Endothelial cell of umbilical vein (primary cell): ENCODE results near the gene SAMD4B. TPM values are rescaled to one million over a fixed set of nuclear protein-coding genes. Genes with fewer than 3 reads are reported as not detected.

Experiments used
- BruUV-seq: library from RNA; stranded (reverse); fragments of 400-500 nt; replicated peaks from 2 replicates; lab custom pipeline; 2021; lab: Mats Ljungman, UMichigan
- CTCF ChIA-PET: fragments of 300-600, 350-600 bp; sonication (Branson Sonifier 250); formaldehyde crosslinking; loops from one replicate; lab custom pipeline; 2021; ENCODE audit warnings: antibody characterized with exemption, inconsistent platforms; lab: Charles Lee
- POLR2A ChIA-PET: fragments of 300-600, 350-600 bp; sonication (Branson Sonifier 250); formaldehyde crosslinking; loops from one replicate; lab custom pipeline; 2021; ENCODE audit warnings: antibody characterized with exemption, inconsistent platforms; lab: Charles Lee
- DNase-seq: peaks from one replicate; pipeline ENCODE4 v3.0.0-alpha.2; 2011; ENCODE audit warnings: low read depth, low spot score
- FAIRE-seq: peaks from 2 replicates; lab custom pipeline; 2011; peaks lifted over from hg19 to GRCh38; lab: Jason Lieb, UNC
- H2AFZ ChIP-seq: 2 replicates; pipeline ENCODE4 v1.6.0; 2012; ENCODE audit warnings: low read depth, low read length, control low read depth, inconsistent platforms
- H3K27ac ChIP-seq: 2 replicates; pipeline ENCODE4 v1.5.1; 2011; ENCODE audit warnings: low read depth, mild to moderate bottlenecking, control low read depth, low read length, moderate library complexity; ENCODE audit not compliant: insufficient read depth
- H3K27me3 ChIP-seq, 2 experiments: 2 replicates each; pipeline versions ENCODE4 v1.6.0 to v1.6.1; 2011; ENCODE audit warnings: low read length in 2 of 2, mixed read lengths in 1 of 2; ENCODE audit not compliant: control insufficient read depth in 2 of 2, insufficient read depth in 2 of 2
- H3K36me3 ChIP-seq, 2 experiments: 2 replicates in 1 of 2; 3 replicates in 1 of 2; pipeline ENCODE4 v1.5.1; 2011; ENCODE audit warnings: low read length in 2 of 2, mild to moderate bottlenecking in 1 of 2, moderate library complexity in 1 of 2; ENCODE audit not compliant: control insufficient read depth in 2 of 2, insufficient read depth in 2 of 2; ENCODE audit errors: extremely low read depth in 1 of 2
- H3K4me1 ChIP-seq: 3 replicates; pipeline ENCODE4 v1.5.1; 2011; ENCODE audit warnings: mild to moderate bottlenecking, low read length; ENCODE audit not compliant: control insufficient read depth, insufficient read depth; ENCODE audit errors: extremely low read depth
- H3K4me2 ChIP-seq: 2 replicates; pipeline ENCODE4 v1.6.1; 2011; ENCODE audit warnings: low read length, control low read depth, mixed read lengths; ENCODE audit not compliant: insufficient read depth
- H3K4me3 ChIP-seq, 3 experiments: fragments of 200-600 bp in 1 of 3; sonication (generic), shearing (Covaris generic) in 1 of 3; replicated peaks in 1 of 3; 2 replicates each; pipeline ENCODE4 v1.5.1; 2011 to 2016; ENCODE audit warnings: control low read depth in 3 of 3, low read length in 3 of 3, mild to moderate bottlenecking in 2 of 3, inconsistent platforms in 1 of 3, low read depth in 1 of 3, moderate library complexity in 1 of 3; ENCODE audit not compliant: insufficient read depth in 1 of 3
- H3K79me2 ChIP-seq: 2 replicates; pipeline ENCODE4 v1.6.0; 2012; ENCODE audit warnings: low read length, inconsistent platforms; ENCODE audit not compliant: control insufficient read depth, insufficient read depth
- H3K9ac ChIP-seq: replicated peaks from 2 replicates; pipeline ENCODE3; 2011; ENCODE audit warnings: low read length, control low read depth; ENCODE audit not compliant: insufficient read depth; ENCODE audit errors: extremely low read depth
- H3K9me1 ChIP-seq: replicated peaks from 3 replicates; pipeline ENCODE4 v1.6.0; 2011; ENCODE audit warnings: mild to moderate bottlenecking, low read length; ENCODE audit not compliant: control insufficient read depth, insufficient read depth; ENCODE audit errors: extremely low read depth
- H3K9me3 ChIP-seq: replicated peaks from 2 replicates; pipeline ENCODE4 v1.5.1; 2012; ENCODE audit warnings: low read length, inconsistent platforms; ENCODE audit not compliant: control insufficient read depth, insufficient read depth
- H4K20me1 ChIP-seq: replicated peaks from 2 replicates; pipeline ENCODE3; 2011; ENCODE audit warnings: mild to moderate bottlenecking, low read length; ENCODE audit not compliant: control insufficient read depth, insufficient read depth; ENCODE audit errors: extremely low read depth
- CTCF ChIP-seq, 2 donors: IDR thresholded peaks; 1 replicate in 1 of 2; 2 replicates in 1 of 2; pipeline ENCODE4 v1.5.1; 2011; ENCODE audit warnings: low read length in 2 of 2, mild to moderate bottlenecking in 2 of 2, moderate library complexity in 2 of 2, control low read depth in 1 of 2, inconsistent platforms in 1 of 2, low read depth in 1 of 2; ENCODE audit not compliant: insufficient read depth in 1 of 2; ENCODE audit errors: extremely low read depth in 1 of 2
- GATA2 ChIP-seq: IDR thresholded peaks from 2 replicates; pipeline ENCODE4 v1.7.0; 2011; ENCODE audit warnings: low read depth, mild to moderate bottlenecking, moderate library complexity, mixed read lengths, low read length; ENCODE audit not compliant: insufficient read length, insufficient read depth
- dilution Hi-C: fragments of 300-500 bp; cut with MboI; formaldehyde crosslinking; loops from one replicate; pipeline ENCODE4 v1.15.0; 2019; ENCODE audit warnings: low sequenced_read_pairs; ENCODE audit not compliant: extremely low pct_ligation_motif_present
- intact Hi-C: fragments of 100-400 bp; cut with micrococcal nuclease; formaldehyde crosslinking; loops from one replicate; pipeline ENCODE4 v1.10.0; 2022
- polyA plus RNA-seq, 4 experiments: library from polyadenylated mRNA; depleted of rRNA in 3 of 4; stranded (reverse) in 3 of 4; unstranded in 1 of 4; fragments of >200 nt; gene quantifications; 2 replicates each; pipeline versions ENCODE4 v1.2.1 to v1.2.3, GENCODE V29; 2011 to 2012; ENCODE audit warnings: missing spikeins in 1 of 4
- total RNA-seq: library from RNA; stranded (reverse); gene quantifications from 2 replicates; pipeline ENCODE4 v1.2.3, GENCODE V29; 2021

Gene SAMD4B
- total and polyA plus RNA-seq, 2 donors (not counting 3 experiments of a cell fraction or from before 2014, with no cell fraction given), result 82.1 to 84.2 TPM

- H3K4me3 ChIP-seq, result peak overlapping the region; percentile 40 to 73 (median 58)
- peak overlapping the region; percentile 63 for H3K9ac ChIP-seq
- peak; percentile 54 for FAIRE-seq
- peak overlapping the region; percentile 42 for H2AFZ ChIP-seq
- ChIA-PET POLR2A (no interaction called here), CTCF (interaction anchor here (0.6 to 1.5 kb wide), 5 partner anchors 13 to 379 kb away, joined by 3 to 5 read pairs (median 3); no protein-coding TSS in a partner anchor)
- DNase-seq, result no peak
- H3K9me1 ChIP-seq, result no peaks in the 10 kb centered on the region
- dilution Hi-C loops (no loop called here), intact Hi-C loops (loop anchor here (1.0 to 5.0 kb wide), 2 partner anchors 50 to 91 kb away; partner anchors contain the start of genes MED29 and PAF1)
- peak in 1 of 2 donors; percentile 35 for TF ChIP-seq CTCF (IDR thresholded peaks at IDR 0.05; ENCODE audit: extremely low read depth in 1 of 2, insufficient read depth in 1 of 2, low read depth in 1 of 2, low read length in 2 of 2)
- no peak for TF ChIP-seq GATA2
- H3K36me3 ChIP-seq, result no peaks in the 10 kb centered on the region
- H3K79me2 ChIP-seq, result peaks cover 22% of the 10 kb centered on the region
- H3K9me3 ChIP-seq, result no peaks in the 10 kb centered on the region
- BruUV-seq, result no TSS peak
- no peaks in the 10 kb centered on the region for H4K20me1 ChIP-seq
- H3K4me1 ChIP-seq, result peaks cover 13% of the 10 kb centered on the region
- H3K4me2 ChIP-seq, result peak overlapping the region; percentile 44
- peak overlapping the region; percentile 19 for H3K27ac ChIP-seq
- H3K27me3 ChIP-seq, result no peaks in the 10 kb centered on the region
Observed at GRCh38 chr19:39341129-39341718, 997 bp upstream of the SAMD4B start.
